ENCODE data around the gene MCC. TPM values are rescaled to one million over a fixed set of nuclear protein-coding genes. Genes with fewer than 3 reads are reported as not detected.

The MCC gene
- total RNA-seq, 1 experiment from 2014 or later = 7.1 TPM

DNA sequence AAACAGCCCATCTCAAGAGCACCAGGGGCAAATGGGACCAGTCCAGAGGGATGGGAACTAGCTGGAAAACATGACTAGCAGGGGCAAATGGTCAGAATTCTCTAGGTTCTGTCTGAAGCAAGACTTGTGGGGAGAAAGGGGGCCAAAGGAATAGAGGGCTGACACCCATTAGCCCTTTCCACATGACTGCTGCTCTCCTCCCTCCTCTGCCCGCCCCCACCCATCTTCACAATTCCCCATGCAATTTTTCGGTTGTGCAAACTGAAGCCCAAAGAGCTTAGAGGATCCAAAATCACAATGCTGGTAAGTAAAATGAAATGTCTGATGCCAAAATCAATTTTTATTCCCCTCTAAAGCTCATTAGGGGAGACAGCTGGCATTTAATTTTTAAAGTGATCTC lies 304.6 kb downstream of the MCC start:
- ChIA-PET CTCF (no interaction called here), POLR2A (ENCODE audit: unreplicated experiment) (no interaction called here)
- Histone ChIP-seq H3K9me3 (ENCODE audit: low read length) (no peaks in the 10 kb centered on the region), H3K27ac (ENCODE audit: low read length) (no peak overlapping the region), H3K4me1 (ENCODE audit: insufficient read depth, low read length) (no peaks in the 10 kb centered on the region), H3K9me2 (replicated peaks; ENCODE audit: low read length) (no peaks in the 10 kb centered on the region), H3K4me3 (ENCODE audit: low read length) (no peak overlapping the region), H3K4me2 (ENCODE audit: low read length) (no peak overlapping the region), H3F3A (ENCODE audit: low read length, unreplicated experiment) (no peaks in the 10 kb centered on the region), H3K27me3 (ENCODE audit: low read length) (peaks cover 11% of the 10 kb centered on the region; the same call in 1 of the 2 replicates), H3K36me3 (ENCODE audit: low read depth, low read length) (no peaks in the 10 kb centered on the region), H3K79me2 (ENCODE audit: low read length) (no peaks in the 10 kb centered on the region), H3K9ac (ENCODE audit: low read length) (no peak overlapping the region), H4K20me1 (ENCODE audit: low read length) (no peaks in the 10 kb centered on the region), H2AFZ (ENCODE audit: low read length) (no peak overlapping the region)
- ATAC-seq (no peak), DNase-seq (no peak)
- TF ChIP-seq, protein P1, sequence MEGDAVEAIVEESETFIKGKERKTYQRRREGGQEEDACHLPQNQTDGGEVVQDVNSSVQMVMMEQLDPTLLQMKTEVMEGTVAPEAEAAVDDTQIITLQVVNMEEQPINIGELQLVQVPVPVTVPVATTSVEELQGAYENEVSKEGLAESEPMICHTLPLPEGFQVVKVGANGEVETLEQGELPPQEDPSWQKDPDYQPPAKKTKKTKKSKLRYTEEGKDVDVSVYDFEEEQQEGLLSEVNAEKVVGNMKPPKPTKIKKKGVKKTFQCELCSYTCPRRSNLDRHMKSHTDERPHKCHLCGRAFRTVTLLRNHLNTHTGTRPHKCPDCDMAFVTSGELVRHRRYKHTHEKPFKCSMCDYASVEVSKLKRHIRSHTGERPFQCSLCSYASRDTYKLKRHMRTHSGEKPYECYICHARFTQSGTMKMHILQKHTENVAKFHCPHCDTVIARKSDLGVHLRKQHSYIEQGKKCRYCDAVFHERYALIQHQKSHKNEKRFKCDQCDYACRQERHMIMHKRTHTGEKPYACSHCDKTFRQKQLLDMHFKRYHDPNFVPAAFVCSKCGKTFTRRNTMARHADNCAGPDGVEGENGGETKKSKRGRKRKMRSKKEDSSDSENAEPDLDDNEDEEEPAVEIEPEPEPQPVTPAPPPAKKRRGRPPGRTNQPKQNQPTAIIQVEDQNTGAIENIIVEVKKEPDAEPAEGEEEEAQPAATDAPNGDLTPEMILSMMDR (conservative IDR thresholded peaks at IDR 0.05; ENCODE audit: low read depth, low read length) = no peak
- TF ChIP-seq EZH2 (IDR thresholded peaks at IDR 0.05; ENCODE audit: low read length, unreplicated experiment) (no peak), EZH2phosphoT487 (IDR thresholded peaks at IDR 0.05; ENCODE audit: borderline replicate concordance, low read length) (no peak)
- intact Hi-C loops (cut with micrococcal nuclease) = no loop called here
- BruUV-seq (replicated peaks) = no TSS peak

DNA sequence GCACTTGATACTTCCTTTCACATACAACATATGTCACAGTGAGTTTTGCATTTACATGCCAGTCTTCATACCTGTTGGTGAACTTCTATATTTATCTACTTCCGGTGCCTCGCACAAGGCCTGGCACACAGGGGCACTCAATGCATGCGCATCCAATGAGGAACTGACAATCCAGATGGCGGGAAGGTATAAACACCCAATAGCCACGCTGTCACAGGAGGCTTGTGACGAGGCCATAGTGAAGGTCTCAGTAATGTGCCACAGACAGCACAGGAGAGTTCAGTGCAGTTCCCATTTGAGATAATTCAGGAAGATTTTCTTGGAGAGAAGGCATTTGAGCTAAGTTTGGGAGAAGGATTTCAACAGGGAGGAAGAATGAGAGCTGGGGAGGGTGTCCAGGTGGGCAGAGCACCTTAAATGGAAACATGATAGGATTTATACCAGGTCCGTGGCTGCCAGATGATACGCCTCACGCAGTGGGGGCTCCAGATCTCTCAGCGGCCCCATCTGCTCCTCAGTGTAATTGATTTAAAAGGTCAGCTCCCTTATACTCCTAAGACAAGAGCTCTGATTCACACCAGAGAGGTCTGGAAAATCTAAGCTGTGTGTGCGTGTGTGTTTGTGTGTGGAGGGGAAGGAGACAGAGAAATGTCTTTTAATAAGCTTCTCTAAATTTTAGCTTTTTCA lies 305.5 kb downstream of the MCC start:
- Histone ChIP-seq H3K9ac (ENCODE audit: low read length) (no peak overlapping the region), H3K4me1 (ENCODE audit: insufficient read depth, low read length) (no peaks in the 10 kb centered on the region), H3K79me2 (ENCODE audit: low read length) (no peaks in the 10 kb centered on the region), H3F3A (ENCODE audit: low read length, unreplicated experiment) (no peaks in the 10 kb centered on the region), H4K20me1 (ENCODE audit: low read length) (no peaks in the 10 kb centered on the region), H3K4me3 (ENCODE audit: low read length) (no peak overlapping the region), H3K4me2 (ENCODE audit: low read length) (no peak overlapping the region), H3K9me3 (ENCODE audit: low read length) (no peaks in the 10 kb centered on the region), H2AFZ (ENCODE audit: low read length) (no peak overlapping the region), H3K9me2 (replicated peaks; ENCODE audit: low read length) (no peaks in the 10 kb centered on the region), H3K27ac (ENCODE audit: low read length) (no peak overlapping the region), H3K27me3 (ENCODE audit: low read length) (peaks cover 11% of the 10 kb centered on the region; the same call in 1 of the 2 replicates), H3K36me3 (ENCODE audit: low read depth, low read length) (no peaks in the 10 kb centered on the region)
- ATAC-seq (no peak), DNase-seq (no peak)
- intact Hi-C loops (cut with micrococcal nuclease) = no loop called here
- no peak for TF ChIP-seq EZH2 (IDR thresholded peaks at IDR 0.05; ENCODE audit: low read length, unreplicated experiment)
- TF ChIP-seq EZH2phosphoT487 (IDR thresholded peaks at IDR 0.05; ENCODE audit: borderline replicate concordance, low read length) = no peak
- TF ChIP-seq, protein P1 (conservative IDR thresholded peaks at IDR 0.05; ENCODE audit: low read depth, low read length) = no peak
- POLR2A ChIA-PET (ENCODE audit: unreplicated experiment) = no interaction called here
- CTCF ChIA-PET = no interaction called here
- no TSS peak for BruUV-seq (replicated peaks)

DNA sequence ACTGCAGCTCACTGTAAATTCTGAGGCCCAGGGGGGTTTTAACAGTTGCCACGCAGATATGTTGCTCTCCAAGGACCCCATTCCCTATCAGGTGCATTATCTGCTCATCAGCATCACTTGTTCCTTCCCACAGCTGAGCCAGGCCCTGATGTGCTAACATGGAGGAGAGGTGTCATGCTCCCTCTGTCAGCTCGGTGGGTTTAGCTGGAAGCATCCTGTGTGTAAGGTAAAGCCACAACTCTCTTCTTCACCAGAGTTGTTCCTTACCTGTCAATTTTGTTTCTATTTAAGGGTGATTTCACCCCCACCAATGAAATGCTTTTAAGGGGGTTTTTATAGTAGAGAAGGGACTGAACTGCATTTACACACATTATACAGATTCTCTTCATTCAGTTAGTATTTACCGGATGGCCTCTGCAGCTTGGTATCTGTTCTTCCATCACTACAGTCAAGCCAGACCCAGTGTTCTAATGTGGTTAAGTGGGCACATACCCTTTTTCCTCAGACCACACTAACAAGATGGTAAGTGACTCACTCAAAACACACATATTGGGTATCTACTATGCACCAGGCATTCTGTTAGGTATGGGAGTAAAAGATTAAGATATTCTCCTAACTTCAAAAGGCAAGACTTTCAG lies 306.3 kb downstream of the MCC start:
- DNase-seq (no peak), ATAC-seq (no peak)
- TF ChIP-seq, protein P1 (conservative IDR thresholded peaks at IDR 0.05; ENCODE audit: low read depth, low read length) = no peak
- TF ChIP-seq EZH2 (IDR thresholded peaks at IDR 0.05; ENCODE audit: low read length, unreplicated experiment) = no peak
- TF ChIP-seq EZH2phosphoT487 (IDR thresholded peaks at IDR 0.05; ENCODE audit: borderline replicate concordance, low read length) = no peak
- no peaks in the 10 kb centered on the region for H3K4me1 ChIP-seq (ENCODE audit: insufficient read depth, low read length)
- H3K36me3 ChIP-seq (ENCODE audit: low read depth, low read length) = no peaks in the 10 kb centered on the region
- H3K9me2 ChIP-seq (replicated peaks; ENCODE audit: low read length) = no peaks in the 10 kb centered on the region
- intact Hi-C loops (cut with micrococcal nuclease) = no loop called here
- POLR2A ChIA-PET (ENCODE audit: unreplicated experiment) = no interaction called here
- peaks cover 11% of the 10 kb centered on the region; the same call in 1 of the 2 replicates for H3K27me3 ChIP-seq (ENCODE audit: low read length)
- H3K9ac ChIP-seq (ENCODE audit: low read length) = no peak overlapping the region
- no peaks in the 10 kb centered on the region for H3F3A ChIP-seq (ENCODE audit: low read length, unreplicated experiment)
- H4K20me1 ChIP-seq (ENCODE audit: low read length) = no peaks in the 10 kb centered on the region
- H2AFZ ChIP-seq (ENCODE audit: low read length) = no peak overlapping the region
- H3K9me3 ChIP-seq (ENCODE audit: low read length) = no peaks in the 10 kb centered on the region
- no peak overlapping the region for H3K4me2 ChIP-seq (ENCODE audit: low read length)
- no TSS peak for BruUV-seq (replicated peaks)
- CTCF ChIA-PET = no interaction called here
- no peak overlapping the region for H3K4me3 ChIP-seq (ENCODE audit: low read length)
- no peaks in the 10 kb centered on the region for H3K79me2 ChIP-seq (ENCODE audit: low read length)
- no peak overlapping the region for H3K27ac ChIP-seq (ENCODE audit: low read length)

All from PC-3 (cell line).